GM12874 (cell line): ENCODE measurements around the gene SPATA2L.

Source experiments
- TF ChIP-seq, protein P1 (sequence below): IDR thresholded peaks from 2 replicates; pipeline ENCODE4 v1.5.1; 2011; ENCODE audit warnings: low read depth, mild to moderate bottlenecking, control low read depth, low read length, moderate library complexity; ENCODE audit not compliant: insufficient read depth

Gene SPATA2L

DNA sequence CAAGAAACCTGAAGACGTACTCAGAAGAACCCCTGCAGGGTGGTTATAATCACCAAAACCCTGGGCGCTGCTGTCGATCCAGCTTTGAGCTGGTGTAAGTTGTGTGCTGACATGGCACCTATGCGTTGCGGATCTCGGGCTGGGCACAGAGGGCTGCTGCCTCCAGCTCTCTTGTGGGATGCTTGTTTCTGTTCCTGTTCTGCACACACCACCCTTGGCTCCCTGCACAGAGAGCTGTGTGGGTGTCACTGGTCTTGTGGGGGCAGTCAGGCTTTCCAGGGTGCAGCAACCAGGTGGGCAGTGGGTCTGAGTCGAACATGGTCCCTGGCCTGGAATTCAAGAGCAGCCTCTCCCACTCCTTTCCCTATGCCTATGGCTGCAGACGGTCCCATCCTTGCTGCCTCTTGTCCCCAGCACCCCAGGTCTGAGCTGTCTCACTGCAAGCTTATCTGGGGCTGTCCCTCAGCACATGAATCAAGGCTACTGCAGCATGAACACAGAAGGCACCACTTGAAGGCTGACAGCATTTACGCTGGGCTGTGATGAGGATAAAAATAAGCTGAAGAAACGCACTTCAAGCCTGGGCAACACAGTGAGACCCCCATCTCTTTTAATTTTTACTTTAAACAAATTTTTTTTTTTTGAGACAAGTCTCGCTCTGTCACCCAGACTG lies 40.0 kb upstream of the SPATA2L start:
- TF ChIP-seq, protein P1, sequence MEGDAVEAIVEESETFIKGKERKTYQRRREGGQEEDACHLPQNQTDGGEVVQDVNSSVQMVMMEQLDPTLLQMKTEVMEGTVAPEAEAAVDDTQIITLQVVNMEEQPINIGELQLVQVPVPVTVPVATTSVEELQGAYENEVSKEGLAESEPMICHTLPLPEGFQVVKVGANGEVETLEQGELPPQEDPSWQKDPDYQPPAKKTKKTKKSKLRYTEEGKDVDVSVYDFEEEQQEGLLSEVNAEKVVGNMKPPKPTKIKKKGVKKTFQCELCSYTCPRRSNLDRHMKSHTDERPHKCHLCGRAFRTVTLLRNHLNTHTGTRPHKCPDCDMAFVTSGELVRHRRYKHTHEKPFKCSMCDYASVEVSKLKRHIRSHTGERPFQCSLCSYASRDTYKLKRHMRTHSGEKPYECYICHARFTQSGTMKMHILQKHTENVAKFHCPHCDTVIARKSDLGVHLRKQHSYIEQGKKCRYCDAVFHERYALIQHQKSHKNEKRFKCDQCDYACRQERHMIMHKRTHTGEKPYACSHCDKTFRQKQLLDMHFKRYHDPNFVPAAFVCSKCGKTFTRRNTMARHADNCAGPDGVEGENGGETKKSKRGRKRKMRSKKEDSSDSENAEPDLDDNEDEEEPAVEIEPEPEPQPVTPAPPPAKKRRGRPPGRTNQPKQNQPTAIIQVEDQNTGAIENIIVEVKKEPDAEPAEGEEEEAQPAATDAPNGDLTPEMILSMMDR: no peak

DNA sequence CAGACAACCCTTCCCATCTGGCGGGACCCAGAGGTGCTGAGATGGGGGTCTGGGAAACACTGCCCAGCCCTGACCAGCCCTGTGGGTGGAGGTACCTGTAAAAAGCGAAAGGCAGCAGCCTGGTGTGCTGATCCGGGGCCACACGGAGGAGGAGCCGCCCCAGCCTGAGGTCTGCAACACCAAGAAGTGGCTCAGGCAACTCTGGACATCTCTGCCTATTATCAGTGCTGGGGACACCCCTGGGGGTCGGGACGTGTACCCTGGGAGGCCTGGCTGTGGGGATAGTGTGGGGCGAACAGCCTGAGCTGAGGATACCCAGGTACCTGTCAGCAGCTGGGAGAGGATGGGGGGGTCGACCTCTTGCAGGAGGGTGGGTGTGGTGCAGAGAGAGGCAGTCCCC lies 37.9 kb upstream of the SPATA2L start:
- TF ChIP-seq, protein P1: no peak

DNA sequence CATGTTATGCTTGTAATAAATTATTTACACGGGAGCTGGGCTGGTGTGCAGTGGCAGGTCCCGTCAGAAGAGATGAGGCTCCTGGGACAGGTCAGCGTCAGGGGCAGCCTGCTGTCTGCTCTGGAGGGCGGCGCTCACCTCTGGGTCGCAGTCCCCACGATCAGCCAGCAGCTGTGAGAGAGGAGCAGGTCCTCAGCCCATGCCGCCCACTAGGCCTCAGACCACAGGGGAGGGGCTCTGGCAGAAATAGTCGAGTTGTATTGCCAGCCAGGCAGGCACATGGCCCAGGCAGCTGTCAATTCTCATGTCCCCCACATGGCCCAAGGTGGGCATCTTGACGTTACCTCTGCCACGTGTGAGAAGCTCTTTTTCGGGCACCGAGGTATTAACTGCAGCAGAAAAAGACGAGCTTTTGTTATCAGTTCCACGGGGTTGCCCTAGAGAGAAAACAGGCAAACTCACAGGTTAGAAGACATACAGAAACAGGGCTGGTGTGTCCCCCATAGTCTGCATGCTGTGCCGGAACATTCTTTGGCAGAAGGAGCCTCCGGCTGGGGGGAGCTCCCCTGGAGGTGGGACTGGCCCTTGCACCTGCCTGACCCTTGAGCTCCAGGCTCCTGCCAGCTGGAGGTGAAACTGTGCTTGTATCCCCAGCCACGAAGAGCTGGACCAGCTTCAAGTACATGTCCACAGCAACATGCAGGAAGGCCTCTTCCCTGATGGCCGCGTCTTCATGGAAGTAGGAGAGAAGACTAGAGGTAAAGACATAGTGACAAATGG lies 37.2 kb upstream of the SPATA2L start:
- TF ChIP-seq, protein P1: no peak

DNA sequence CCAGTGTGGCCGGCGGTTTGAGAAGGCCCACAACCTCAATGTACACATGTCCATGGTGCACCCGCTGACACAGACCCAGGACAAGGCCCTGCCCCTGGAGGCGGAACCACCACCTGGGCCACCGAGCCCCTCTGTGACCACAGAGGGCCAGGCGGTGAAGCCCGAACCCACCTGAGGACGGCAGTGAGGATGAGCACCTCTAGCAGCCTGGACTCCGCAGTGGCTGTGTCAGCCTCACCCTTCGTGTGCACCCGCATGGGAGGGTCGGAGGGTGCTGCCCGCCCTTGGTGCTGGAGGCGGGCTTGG lies 36.5 kb upstream of the SPATA2L start:
- TF ChIP-seq, protein P1: no peak

DNA sequence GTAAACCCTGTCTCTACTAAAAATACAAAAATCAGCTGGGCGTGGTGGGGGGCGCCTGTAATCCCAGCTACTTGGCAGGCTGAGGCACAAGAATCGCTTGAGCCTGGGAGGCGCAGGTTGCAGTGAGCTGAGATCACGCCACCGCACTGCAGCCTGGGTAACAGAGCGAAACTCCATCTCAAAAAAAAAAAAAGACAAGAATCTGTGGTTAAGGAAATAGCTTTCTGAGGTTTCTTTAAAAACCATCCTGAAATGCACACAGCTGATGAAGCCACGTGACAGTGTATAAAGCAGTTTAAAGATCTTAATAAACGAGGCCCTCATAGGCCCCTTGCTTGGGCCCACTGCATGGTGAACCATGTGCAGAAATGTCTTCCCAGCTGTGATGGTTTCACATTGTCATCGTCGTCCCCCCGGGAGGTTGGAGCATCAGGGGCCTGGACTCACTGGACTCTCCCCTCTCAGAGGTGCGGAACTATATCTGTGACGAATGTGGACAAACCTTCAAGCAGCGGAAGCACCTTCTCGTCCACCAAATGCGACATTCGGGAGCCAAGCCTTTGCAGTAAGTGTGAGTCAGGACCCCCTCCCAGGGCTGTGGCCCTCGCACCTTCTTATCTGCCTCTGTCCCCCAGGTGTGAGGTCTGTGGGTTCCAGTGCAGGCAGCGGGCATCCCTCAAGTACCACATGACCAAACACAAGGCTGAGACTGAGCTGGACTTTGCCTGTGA lies 36.0 kb upstream of the SPATA2L start:
- TF ChIP-seq, protein P1: no peak

DNA sequence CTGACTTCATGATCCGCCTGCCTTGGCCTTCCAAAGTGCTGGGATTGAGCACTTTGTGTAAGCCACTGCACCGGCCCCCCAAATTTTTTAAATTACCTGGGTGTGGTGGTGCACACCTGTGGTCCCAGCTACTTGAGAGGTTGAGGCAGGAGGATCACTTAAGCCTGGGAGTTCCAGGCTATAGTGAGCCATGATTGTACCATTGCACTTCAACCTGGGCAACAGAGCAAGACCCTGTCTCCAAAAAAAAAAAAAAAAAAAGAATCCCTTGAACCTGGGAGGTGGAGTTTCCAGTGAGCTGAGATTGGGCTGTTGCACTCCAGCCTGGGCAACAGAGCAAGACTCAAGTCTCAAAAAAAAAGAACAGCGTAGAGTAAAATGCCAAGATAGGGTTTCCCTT lies 35.0 kb upstream of the SPATA2L start:
- TF ChIP-seq, protein P1: no peak

DNA sequence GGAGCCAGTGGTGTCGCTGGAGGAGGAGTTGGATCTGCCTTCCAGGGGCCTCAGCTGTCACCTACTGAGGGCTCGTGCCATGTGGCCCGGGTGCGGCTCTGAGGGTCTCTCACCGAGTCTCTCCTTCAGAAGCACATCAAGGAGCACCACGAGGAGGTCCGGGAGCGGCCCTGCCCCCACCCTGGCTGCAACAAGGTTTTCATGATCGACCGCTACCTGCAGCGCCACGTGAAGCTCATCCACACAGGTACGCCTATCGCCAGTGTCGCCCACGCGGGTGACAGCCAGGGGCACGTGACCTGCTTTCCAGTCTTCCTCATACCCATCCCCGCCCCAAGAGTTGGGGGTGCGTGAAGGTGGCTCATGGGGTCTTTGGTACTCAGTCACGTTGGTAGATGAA lies 32.3 kb upstream of the SPATA2L start:
- TF ChIP-seq, protein P1: no peak
